Measurements from ENCODE around the gene CAND2. TPM values are rescaled to one million over a fixed set of nuclear protein-coding genes. Genes with fewer than 3 reads are reported as not detected.

Gene CAND2
- total RNA-seq, 3 donors from 2014 or later: 1.8 to 5.6 (median 4.7) TPM

DNA sequence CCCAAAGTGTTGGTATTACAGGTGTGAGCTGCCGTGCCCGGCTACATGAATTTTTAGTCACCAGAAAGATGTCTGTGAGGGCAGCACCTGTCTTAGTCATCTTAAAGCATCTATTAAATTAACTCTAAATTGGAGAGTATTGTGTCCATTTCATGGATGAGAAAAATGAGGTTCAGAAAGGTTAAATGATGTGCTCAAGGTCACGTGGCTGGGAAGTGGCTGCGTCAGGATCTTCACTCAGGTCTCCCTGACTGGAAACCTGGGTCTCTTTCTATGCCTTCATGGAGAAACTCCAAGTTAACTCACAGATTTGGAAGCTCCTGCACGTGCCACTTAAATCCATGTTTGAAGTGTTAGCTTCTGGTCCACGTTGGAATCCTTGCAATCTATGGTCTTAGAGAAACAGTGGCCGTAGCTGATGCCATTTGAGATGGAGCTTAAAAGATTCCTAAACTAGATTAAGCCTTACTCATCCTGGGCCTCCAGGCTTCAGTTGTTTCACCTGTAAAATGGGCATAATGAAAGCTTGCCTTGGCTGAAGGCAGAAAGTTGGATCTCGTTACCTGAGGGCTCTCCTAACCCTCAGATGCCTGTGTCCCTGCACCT, 32.2 kb upstream of the CAND2 start:
- TF ChIP-seq POLR2A (IDR thresholded peaks at IDR 0.05) (no peak), POLR2AphosphoS5 (IDR thresholded peaks at IDR 0.05) (no peak)
- TF ChIP-seq, protein P1, sequence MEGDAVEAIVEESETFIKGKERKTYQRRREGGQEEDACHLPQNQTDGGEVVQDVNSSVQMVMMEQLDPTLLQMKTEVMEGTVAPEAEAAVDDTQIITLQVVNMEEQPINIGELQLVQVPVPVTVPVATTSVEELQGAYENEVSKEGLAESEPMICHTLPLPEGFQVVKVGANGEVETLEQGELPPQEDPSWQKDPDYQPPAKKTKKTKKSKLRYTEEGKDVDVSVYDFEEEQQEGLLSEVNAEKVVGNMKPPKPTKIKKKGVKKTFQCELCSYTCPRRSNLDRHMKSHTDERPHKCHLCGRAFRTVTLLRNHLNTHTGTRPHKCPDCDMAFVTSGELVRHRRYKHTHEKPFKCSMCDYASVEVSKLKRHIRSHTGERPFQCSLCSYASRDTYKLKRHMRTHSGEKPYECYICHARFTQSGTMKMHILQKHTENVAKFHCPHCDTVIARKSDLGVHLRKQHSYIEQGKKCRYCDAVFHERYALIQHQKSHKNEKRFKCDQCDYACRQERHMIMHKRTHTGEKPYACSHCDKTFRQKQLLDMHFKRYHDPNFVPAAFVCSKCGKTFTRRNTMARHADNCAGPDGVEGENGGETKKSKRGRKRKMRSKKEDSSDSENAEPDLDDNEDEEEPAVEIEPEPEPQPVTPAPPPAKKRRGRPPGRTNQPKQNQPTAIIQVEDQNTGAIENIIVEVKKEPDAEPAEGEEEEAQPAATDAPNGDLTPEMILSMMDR (IDR thresholded peaks at IDR 0.05): no peak
- Histone ChIP-seq H3K27me3 (no peaks in the 10 kb centered on the region), H3K27ac (no peak overlapping the region), H3K9me3 (no peaks in the 10 kb centered on the region), H3K36me3 (no peaks in the 10 kb centered on the region), H3K4me3 (no peak overlapping the region), H3K4me1 (no peaks in the 10 kb centered on the region)
- no peak for DNase-seq (ENCODE audit: low spot score in 2 of 2)
- intact Hi-C loops (cut with DNase I; ENCODE audit: low total_unique reads): no loop called here

DNA sequence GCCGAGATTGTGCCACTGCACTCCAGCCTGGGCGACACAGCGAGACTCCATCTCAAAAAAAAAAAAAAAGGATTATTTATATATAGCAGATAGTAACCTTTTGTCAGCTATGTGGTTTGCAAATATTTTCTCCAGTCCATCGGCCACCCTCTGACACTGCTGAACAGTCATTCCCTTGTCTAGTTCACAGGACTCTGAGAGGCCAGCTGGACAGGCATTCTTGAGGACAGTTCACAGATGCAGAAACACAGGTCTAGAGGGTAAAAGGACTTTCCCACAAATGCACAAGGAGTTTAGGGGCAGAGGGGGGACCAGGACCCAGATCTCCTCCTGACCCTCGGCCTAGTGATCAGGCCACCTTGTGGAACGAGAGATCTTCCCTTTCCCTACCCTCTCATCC, 29.9 kb upstream of the CAND2 start:
- H3K27me3 ChIP-seq: no peaks in the 10 kb centered on the region
- DNase-seq (ENCODE audit: low spot score in 2 of 2): no peak
- no peaks in the 10 kb centered on the region for H3K36me3 ChIP-seq
- intact Hi-C loops (cut with DNase I; ENCODE audit: low total_unique reads): no loop called here
- H3K4me3 ChIP-seq: no peak overlapping the region
- TF ChIP-seq POLR2A (IDR thresholded peaks at IDR 0.05) (no peak), POLR2AphosphoS5 (IDR thresholded peaks at IDR 0.05) (no peak)
- TF ChIP-seq, protein P1 (IDR thresholded peaks at IDR 0.05): no peak
- no peak overlapping the region for H3K27ac ChIP-seq
- no peaks in the 10 kb centered on the region for H3K9me3 ChIP-seq
- no peaks in the 10 kb centered on the region for H3K4me1 ChIP-seq

DNA sequence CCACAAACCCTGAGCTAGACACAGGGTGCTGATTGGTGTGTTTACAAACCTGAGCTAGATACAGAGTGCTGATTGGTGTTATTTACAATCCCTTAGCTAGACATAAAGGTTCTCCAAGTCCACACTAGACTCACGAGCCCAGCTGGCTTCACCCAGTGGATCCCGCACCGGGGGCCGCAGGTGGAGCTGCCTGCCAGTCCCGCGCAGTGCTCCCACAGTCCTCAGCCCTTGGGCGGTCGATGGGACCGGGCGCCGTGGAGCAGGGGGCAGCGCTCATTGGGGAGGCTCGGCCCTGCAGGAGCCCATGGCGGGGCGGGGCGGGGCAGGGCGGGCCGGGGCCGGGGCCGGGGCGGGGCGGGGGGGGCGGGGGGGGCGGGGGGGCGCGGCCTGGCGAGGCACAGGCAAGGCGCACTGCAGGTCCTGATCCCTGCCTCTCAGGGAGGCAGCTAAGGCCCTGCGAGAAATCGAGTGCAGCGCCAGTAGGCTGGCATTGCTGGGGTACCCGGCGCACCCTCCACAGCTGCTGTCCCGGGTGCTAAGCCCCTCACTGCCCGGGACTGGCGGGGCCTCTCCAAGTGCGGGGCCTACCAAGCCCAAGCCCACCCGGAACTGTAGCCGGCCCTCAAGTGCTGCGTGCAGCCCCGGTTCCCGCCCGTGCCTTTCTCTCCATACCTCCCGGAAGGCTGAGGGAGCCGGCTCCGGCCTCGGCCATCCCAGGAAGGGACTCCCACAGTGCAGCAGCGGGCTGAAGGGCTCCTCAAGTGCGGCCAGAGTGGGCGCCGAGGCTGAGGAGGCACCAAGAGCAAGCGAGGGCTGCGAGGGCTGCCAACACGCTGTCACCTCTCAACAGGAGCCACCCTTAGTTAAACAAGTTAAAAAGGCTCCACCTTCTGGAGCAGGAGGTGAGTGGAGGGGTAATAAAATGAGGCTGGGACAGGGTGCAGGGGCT, 27.6 kb upstream of the CAND2 start:
- H3K4me3 ChIP-seq: no peak overlapping the region
- intact Hi-C loops (cut with DNase I; ENCODE audit: low total_unique reads): no loop called here
- no peak for DNase-seq (ENCODE audit: low spot score in 2 of 2)
- no peaks in the 10 kb centered on the region for H3K27me3 ChIP-seq
- no peaks in the 10 kb centered on the region for H3K36me3 ChIP-seq
- H3K27ac ChIP-seq: no peak overlapping the region
- no peaks in the 10 kb centered on the region for H3K9me3 ChIP-seq
- TF ChIP-seq POLR2AphosphoS5 (IDR thresholded peaks at IDR 0.05): no peak
- no peak for TF ChIP-seq POLR2A (IDR thresholded peaks at IDR 0.05)
- TF ChIP-seq, protein P1 (IDR thresholded peaks at IDR 0.05): no peak
- no peaks in the 10 kb centered on the region for H3K4me1 ChIP-seq

DNA sequence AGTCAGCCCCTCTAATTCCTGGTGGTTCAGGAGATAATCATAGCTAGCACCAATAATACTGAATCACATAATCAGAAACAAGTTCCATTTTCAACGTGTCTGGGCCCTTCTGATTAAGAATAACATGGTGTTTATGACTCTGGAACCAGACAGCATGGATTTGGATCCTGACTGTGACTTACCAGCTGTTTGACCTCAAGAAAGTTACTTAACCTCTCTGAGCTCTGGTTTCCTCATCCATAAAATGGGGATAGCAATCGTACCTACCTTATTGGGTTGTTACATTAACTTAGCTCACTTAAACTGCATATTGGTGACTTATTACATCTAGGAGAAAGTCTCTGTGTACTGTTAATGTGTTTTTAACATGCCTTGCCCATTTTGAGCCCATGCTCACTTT, 26.7 kb upstream of the CAND2 start:
- intact Hi-C loops (cut with DNase I; ENCODE audit: low total_unique reads): no loop called here
- no peaks in the 10 kb centered on the region for H3K27me3 ChIP-seq
- no peak for DNase-seq (ENCODE audit: low spot score in 2 of 2)

More for the DNA sequence above, 26.7 kb upstream of the CAND2 start:
- Histone ChIP-seq H3K27ac (no peak overlapping the region), H3K4me1 (no peaks in the 10 kb centered on the region), H3K9me3 (no peaks in the 10 kb centered on the region), H3K4me3 (no peak overlapping the region), H3K36me3 (no peaks in the 10 kb centered on the region)
- TF ChIP-seq, protein P1 (IDR thresholded peaks at IDR 0.05): no peak
- no peak for TF ChIP-seq POLR2A (IDR thresholded peaks at IDR 0.05)
- TF ChIP-seq POLR2AphosphoS5 (IDR thresholded peaks at IDR 0.05): no peak

Data from breast epithelium (tissue), 4 donors.